Measurements from ENCODE around the gene CNTNAP2. TPM values are rescaled to one million over a fixed set of nuclear protein-coding genes. Genes with fewer than 3 reads are reported as not detected.

Gene CNTNAP2
- total RNA-seq, 3 donors from 2014 or later (not counting 1 experiment from before 2014, with no cell fraction given), result 0.18 to 1.1 TPM; not detected in 1

- WGBS (ENCODE audit: insufficient coverage), result 91% methylated on average over 1 of the region's 1 CpG
- Histone ChIP-seq H3K27me3 (ENCODE audit: control insufficient read depth, insufficient read depth, low read length) (no peaks in the 10 kb centered on the region), H3K9me3 (ENCODE audit: control insufficient read depth, insufficient read depth, low read length) (no peaks in the 10 kb centered on the region), H3K27ac (ENCODE audit: low read length) (no peak overlapping the region), H3K36me3 (ENCODE audit: control insufficient read depth, insufficient read depth, low read length) (no peaks in the 10 kb centered on the region), H3K4me1 (ENCODE audit: control insufficient read depth, insufficient read depth, low read length) (no peaks in the 10 kb centered on the region), H3K4me3 (ENCODE audit: low read length) (no peak overlapping the region)
- Mint-ChIP-seq H3K36me3 (no peaks in the 10 kb centered on the region), H3K27ac (no peak overlapping the region), H3K9me3 (peaks cover 2 to 3% of the 10 kb centered on the region in 2 donors), H3K27me3 (ENCODE audit: low read depth in 2 of 2) (no peaks in the 10 kb centered on the region), H3K4me1 (no peaks in the 10 kb centered on the region), H3K4me3 (no peak overlapping the region)
- ATAC-seq, result no peak
- intact Hi-C loops (cut with micrococcal nuclease), result no loop called here
- TF ChIP-seq, protein P1, sequence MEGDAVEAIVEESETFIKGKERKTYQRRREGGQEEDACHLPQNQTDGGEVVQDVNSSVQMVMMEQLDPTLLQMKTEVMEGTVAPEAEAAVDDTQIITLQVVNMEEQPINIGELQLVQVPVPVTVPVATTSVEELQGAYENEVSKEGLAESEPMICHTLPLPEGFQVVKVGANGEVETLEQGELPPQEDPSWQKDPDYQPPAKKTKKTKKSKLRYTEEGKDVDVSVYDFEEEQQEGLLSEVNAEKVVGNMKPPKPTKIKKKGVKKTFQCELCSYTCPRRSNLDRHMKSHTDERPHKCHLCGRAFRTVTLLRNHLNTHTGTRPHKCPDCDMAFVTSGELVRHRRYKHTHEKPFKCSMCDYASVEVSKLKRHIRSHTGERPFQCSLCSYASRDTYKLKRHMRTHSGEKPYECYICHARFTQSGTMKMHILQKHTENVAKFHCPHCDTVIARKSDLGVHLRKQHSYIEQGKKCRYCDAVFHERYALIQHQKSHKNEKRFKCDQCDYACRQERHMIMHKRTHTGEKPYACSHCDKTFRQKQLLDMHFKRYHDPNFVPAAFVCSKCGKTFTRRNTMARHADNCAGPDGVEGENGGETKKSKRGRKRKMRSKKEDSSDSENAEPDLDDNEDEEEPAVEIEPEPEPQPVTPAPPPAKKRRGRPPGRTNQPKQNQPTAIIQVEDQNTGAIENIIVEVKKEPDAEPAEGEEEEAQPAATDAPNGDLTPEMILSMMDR (IDR thresholded peaks at IDR 0.05), result no peak
- no peak for DNase-seq
Measured at GRCh38 chr7:147982307-147982706, 1865.7 kb downstream of the CNTNAP2 start.

DNA sequence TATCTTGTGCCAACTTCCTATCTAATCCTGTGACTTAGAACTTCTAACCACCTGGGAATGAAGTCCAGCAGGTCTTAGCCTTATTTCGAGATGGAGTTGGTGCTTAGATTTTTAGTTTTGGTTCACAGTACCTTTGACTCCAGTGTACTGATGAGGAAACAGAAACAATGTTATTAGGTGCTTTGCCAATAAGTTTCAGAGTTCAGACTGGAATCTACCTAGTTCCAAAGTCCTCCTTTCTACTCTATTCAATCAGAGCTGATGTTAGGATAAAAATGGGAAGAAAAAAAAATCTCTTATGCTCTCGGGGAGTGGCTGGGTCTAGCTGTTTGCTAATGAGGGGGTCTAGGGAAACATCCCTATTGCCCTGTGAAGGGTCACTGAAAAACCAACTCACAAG, 1867.7 kb downstream of the CNTNAP2 start:
- H3K4me1 Mint-ChIP-seq, result no peaks in the 10 kb centered on the region
- TF ChIP-seq, protein P1 (IDR thresholded peaks at IDR 0.05), result no peak
- H3K36me3 Mint-ChIP-seq, result no peaks in the 10 kb centered on the region
- H3K9me3 ChIP-seq (ENCODE audit: control insufficient read depth, insufficient read depth, low read length), result no peaks in the 10 kb centered on the region
- ATAC-seq, result no peak
- peaks cover 2 to 3% of the 10 kb centered on the region in 2 donors for H3K9me3 Mint-ChIP-seq
- H3K27ac ChIP-seq (ENCODE audit: low read length), result no peak overlapping the region
- H3K36me3 ChIP-seq (ENCODE audit: control insufficient read depth, insufficient read depth, low read length), result no peaks in the 10 kb centered on the region
- H3K4me3 Mint-ChIP-seq, result no peak overlapping the region
- 85% methylated on average over 2 of the region's 2 CpGs for WGBS (ENCODE audit: insufficient coverage)
- no peak overlapping the region for H3K27ac Mint-ChIP-seq
- H3K27me3 Mint-ChIP-seq (ENCODE audit: low read depth in 2 of 2), result no peaks in the 10 kb centered on the region
- intact Hi-C loops (cut with micrococcal nuclease), result no loop called here
- H3K4me3 ChIP-seq (ENCODE audit: low read length), result no peak overlapping the region
- no peaks in the 10 kb centered on the region for H3K4me1 ChIP-seq (ENCODE audit: control insufficient read depth, insufficient read depth, low read length)
- no peak for DNase-seq
- no peaks in the 10 kb centered on the region for H3K27me3 ChIP-seq (ENCODE audit: control insufficient read depth, insufficient read depth, low read length)

DNA sequence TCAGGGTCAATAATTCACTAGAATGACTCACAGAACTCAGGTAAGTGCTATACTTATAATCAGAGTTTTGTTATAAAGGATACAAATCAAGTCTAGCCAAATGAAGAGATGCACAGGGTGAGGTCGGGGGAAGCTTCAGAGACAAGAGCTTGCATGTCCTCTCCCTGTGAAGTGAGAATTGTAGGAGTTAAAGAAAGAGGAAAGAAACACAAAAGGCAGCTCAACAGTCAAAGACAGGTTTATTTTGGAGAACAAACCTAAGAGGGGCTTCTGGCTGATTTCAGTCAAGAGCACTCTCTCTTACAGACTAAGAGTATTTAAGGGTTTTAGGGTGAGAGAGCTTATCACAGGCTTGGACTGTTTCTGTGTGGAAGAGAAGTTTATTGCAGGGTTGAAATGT, 1873.5 kb downstream of the CNTNAP2 start:
- H3K4me1 ChIP-seq (ENCODE audit: control insufficient read depth, insufficient read depth, low read length), result no peaks in the 10 kb centered on the region
- no peaks in the 10 kb centered on the region for H3K4me1 Mint-ChIP-seq
- no peaks in the 10 kb centered on the region for H3K36me3 ChIP-seq (ENCODE audit: control insufficient read depth, insufficient read depth, low read length)
- H3K27me3 Mint-ChIP-seq (ENCODE audit: low read depth in 2 of 2), result no peaks in the 10 kb centered on the region
- no peaks in the 10 kb centered on the region for H3K27me3 ChIP-seq (ENCODE audit: control insufficient read depth, insufficient read depth, low read length)
- TF ChIP-seq, protein P1 (IDR thresholded peaks at IDR 0.05), result no peak
- intact Hi-C loops (cut with micrococcal nuclease), result no loop called here
- DNase-seq, result no peak
- H3K36me3 Mint-ChIP-seq, result no peaks in the 10 kb centered on the region
- H3K27ac ChIP-seq (ENCODE audit: low read length), result no peak overlapping the region
- no peak overlapping the region for H3K4me3 ChIP-seq (ENCODE audit: low read length)
- H3K4me3 Mint-ChIP-seq, result no peak overlapping the region
- H3K9me3 Mint-ChIP-seq, result peaks cover 4 to 6% of the 10 kb centered on the region in 2 donors
- no peak overlapping the region for H3K27ac Mint-ChIP-seq
- H3K9me3 ChIP-seq (ENCODE audit: control insufficient read depth, insufficient read depth, low read length), result no peaks in the 10 kb centered on the region
- ATAC-seq, result no peak
- WGBS (ENCODE audit: insufficient coverage), result 59% methylated on average over 1 of the region's 1 CpG

DNA sequence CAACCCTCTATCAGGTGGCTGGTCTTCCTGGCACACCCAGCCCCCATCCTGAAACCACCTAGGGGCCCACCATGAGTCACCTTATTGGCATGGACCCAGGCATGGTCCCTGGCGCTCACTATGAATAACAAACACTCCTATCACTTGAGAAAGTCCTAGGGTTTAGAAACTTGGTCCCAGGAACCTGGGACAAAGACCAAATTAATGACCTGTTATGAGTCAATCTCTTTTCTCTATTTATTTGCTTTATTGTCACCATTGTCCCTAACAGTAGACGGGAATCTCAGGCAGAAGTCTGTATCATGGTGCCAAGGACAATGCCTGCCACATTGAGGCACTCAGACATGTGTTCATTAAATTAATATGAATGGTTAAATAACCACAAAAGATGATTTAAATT, 1874.3 kb downstream of the CNTNAP2 start:
- Histone ChIP-seq H3K36me3 (ENCODE audit: control insufficient read depth, insufficient read depth, low read length) (no peaks in the 10 kb centered on the region), H3K4me1 (ENCODE audit: control insufficient read depth, insufficient read depth, low read length) (no peaks in the 10 kb centered on the region), H3K4me3 (ENCODE audit: low read length) (no peak overlapping the region), H3K27ac (ENCODE audit: low read length) (no peak overlapping the region), H3K27me3 (ENCODE audit: control insufficient read depth, insufficient read depth, low read length) (no peaks in the 10 kb centered on the region), H3K9me3 (ENCODE audit: control insufficient read depth, insufficient read depth, low read length) (no peaks in the 10 kb centered on the region)
- H3K36me3 Mint-ChIP-seq, result no peaks in the 10 kb centered on the region
- no peak overlapping the region for H3K4me3 Mint-ChIP-seq
- TF ChIP-seq, protein P1 (IDR thresholded peaks at IDR 0.05), result no peak
- 85% methylated on average over 2 of the region's 2 CpGs for WGBS (ENCODE audit: insufficient coverage)
- peaks cover 4 to 7% of the 10 kb centered on the region in 2 donors for H3K9me3 Mint-ChIP-seq
- H3K27ac Mint-ChIP-seq, result no peak overlapping the region
- DNase-seq (no peak), ATAC-seq (no peak)
- H3K27me3 Mint-ChIP-seq (ENCODE audit: low read depth in 2 of 2), result no peaks in the 10 kb centered on the region
- H3K4me1 Mint-ChIP-seq, result no peaks in the 10 kb centered on the region
- intact Hi-C loops (cut with micrococcal nuclease), result no loop called here

All from natural killer cell (primary cell).